ENCODE measurements around the gene CDCP1.
A peak's percentile ranks its signal among the peaks of the same experiment; 100 is the strongest.

CDCP1 gene

DNA sequence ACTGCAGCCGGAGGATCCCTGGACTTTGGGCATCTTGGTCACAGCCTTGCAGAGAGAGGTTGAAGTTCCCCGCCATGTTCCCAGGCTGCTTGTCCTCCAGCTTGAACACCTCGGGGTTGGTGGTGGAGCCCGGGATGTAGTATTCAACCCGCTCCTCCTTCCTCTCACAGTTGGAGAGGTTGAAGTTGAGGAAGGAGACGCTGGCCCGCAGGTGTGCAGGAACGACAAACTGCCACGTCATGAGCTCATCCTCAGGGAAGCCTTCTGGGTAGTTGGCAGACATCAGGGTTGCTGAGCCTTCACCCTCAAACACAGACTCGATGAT lies 35.7 kb downstream of the CDCP1 start:
- no peak for DNase-seq (ENCODE audit: low read depth)

DNA sequence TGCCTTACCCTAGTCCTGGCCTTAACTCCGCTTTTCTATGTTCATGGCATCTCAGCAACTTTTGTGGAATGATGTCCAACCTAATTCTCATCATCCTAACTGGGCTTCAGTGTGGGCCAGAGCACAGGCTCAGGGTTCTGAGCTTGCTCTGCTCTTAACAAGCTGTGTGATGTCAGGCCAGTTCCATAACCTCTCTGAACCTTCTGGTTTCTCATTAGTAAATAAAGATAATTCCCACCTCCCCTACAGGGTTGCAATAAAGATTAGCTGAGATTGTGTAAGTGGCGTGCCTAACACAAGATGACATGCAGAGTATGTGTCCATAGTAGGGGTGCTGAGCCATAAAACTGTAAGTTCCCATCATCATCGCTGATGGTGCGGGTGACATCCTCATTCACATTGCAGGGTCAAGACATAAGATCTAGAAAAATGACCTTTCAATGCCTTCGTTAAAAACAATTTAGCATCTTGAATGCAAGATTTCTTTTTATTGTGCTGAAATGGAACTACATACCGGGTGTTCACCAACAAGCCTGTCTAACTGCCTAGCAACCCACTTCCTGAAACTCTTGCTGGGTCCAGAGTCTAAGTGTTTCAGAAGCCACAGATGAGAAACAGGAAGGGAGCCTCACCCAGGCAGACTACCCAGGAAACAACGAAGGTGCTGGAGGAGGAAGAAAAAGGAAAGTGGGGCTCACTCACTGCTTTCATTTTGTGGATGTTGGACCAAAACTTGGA lies 36.2 kb downstream of the CDCP1 start:
- DNase-seq (ENCODE audit: low read depth), result no peak

DNA sequence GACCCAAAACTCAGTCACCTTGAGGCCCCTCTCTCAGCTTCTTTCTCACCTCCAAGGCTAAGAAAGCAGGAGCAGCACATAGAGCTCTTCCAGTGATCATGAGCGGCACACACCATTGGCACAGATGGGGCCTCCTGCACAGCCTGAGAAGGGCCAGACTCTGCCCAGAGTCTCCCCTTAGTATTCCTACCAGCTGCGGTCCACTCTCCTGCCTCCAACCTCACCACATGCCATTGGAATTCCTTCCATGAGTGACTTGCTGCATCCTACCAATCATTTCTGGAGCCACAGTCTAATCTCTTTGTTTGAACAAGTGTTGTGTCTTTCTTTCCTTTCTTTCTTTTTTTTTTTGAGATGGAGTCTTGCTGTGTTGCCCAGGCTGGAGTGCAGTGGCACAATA lies 39.3 kb downstream of the CDCP1 start:
- DNase-seq (ENCODE audit: low read depth), result no peak

DNA sequence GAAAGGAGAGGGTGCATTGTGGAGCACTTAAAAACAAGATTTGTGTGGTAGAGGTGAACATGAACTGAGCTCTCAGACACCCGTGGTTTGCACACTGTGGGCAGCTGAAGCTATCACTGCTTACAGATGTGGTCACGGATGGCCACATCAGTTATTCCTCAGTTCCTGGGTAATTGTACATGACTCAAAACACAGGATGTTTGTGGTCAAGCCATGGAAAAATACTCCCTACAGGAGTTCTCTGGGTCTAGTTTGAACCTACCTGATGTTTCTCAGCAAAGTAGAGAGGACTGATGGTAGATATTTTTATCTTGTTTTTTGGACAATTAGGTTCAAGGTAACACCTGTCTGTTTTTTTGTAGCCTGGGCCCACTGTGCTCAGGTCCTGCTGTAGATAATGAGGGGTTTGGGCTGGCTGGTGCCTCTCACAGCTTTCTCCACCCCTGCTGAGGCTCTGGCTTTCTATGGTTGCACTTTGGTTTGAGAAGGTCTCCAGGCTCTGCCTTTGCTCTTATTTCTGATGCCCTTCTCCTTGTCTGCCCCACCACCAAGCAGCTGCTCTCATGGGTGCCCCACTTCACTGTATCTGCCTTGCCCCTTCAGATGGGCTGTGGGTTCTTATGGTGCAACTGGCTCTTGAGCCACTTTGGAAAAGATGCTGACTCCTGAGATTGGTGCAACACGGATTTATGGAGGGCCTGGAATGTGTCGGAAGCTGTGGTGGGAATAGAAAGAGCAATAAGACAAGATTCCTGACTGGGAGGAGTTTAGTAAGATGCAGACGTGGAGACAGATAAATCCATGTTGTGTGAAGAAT lies 40.1 kb downstream of the CDCP1 start:
- DNase-seq (ENCODE audit: low read depth), result peak; percentile 25

DNA sequence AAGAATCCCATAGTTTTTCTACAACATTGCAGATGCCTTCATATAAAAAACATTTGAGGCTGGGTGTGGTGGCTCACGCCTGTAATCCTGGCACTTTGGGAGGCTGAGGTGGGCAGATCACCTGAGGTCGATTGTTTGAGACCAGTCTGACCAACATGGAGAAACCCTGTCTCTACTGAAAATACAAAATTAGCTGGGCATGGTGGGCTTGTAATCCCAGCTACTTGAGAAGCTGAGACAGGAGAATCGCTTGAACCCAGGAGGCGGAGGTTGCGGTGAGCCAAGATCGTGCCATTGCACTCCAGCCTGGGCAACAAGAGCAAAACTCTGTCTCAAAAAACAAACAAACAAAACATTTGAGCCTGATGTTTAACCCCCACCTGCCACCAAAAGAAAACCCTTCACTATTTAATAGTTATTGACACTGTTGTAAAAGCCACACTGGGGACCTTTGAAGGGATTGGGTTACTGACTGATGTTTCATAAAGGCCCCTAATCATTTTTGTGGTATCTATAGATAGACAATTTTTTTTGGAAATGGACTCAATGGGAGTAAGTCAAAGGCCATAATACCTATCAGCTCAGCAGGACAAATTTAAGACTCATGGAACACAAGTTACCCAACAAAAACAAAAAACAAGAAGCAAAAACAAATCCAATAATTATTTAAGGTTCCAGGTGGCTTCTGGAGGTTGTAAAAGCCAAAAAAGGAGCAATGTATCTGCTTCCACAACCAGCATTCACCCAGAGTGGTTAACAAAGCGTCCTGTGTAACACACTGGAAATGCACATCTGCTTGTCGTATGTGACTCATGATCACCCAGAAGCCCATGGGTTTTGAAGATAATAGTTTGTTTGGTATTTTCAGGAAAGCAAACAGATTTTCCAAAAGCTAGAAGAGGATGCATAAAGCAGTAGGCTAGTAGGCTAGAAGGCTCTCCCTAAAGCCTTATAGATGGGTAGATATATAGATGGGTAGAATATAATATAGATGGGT lies 41.2 kb downstream of the CDCP1 start:
- no peak for DNase-seq (ENCODE audit: low read depth)

DNA sequence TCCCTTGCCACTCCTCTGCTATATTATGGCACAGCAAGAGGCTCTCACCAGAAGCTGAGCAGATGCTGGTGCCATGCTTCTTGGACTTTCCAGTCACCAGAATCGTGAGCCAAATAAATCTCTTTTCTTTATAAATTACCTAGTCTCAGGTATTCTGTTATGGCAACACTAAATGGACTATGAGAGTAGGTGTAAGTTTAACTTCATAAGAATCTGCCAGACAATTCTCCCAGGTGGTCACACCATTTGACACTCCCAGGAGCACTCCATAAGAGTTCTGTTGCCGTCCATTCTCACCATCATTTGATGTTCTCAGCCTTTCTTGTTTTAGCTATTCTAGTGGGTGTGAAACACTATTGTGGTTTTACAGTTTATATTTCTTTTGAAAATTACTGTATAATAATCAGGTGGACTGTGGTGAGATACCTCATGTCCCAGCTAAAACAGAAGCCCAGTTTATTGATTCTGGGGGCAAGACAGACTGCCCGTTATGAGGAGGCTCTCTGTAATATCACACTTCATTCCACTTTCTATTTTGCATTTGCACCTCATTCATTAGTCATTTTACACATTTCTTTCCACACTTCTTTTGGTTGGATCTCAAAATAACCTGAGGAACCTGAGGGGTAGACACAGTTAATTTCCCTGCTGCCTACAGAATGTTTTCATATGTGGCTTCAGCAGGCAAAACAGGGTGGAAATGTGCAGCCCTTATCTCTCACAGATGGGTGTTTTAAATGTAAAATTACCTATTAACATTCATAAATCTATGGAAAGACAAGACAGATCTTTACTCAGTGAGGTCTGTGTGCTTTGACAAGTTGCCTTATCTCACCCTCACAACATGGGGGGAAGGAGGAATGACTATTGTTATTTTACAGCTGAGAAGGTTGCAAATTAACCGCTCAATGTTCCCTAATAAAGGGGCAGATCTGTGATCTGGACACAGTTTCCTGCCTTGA lies 42.1 kb downstream of the CDCP1 start:
- no peak for DNase-seq (ENCODE audit: low read depth)

DNA sequence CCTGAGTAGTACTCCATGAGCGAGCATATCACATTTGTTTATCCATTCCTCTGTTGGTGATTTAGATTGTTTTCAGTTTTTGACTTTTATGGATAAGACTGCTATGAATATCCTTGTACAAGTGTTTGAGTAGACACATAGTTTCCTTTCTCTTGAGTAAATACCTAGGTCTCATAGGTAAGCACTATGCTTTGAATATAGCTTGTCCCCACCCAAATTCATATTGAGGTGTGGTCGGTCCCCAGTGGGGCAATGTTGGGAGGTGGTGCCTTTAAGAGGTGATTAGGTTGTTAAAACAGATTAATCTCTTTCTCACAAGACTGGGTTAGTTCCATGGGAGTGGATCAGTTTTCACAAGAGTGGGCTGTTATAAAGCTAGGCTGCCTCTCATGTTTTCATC lies 42.8 kb downstream of the CDCP1 start:
- no peak for DNase-seq (ENCODE audit: low read depth)

DNA sequence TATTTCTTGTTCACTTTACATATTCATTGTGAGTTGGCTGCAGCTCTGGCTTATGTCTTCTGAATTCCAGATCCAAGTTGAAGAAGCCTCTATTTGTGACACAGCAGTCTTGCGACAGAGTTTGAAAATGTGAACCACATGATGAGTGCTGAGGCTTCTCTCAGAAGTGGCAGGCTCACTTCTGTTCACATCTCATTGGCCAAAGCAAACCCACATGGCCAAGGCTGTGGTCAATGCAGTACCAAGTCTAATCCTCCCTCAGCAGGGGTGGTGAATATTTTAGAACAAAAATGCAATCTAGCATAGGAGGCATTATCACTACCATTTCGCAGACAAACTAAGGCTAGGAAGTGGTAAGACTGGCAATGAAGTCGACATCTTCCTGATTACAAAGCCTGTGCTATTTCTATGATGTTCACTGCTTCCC lies 45.2 kb downstream of the CDCP1 start:
- DNase-seq (ENCODE audit: low read depth), result no peak

DNA sequence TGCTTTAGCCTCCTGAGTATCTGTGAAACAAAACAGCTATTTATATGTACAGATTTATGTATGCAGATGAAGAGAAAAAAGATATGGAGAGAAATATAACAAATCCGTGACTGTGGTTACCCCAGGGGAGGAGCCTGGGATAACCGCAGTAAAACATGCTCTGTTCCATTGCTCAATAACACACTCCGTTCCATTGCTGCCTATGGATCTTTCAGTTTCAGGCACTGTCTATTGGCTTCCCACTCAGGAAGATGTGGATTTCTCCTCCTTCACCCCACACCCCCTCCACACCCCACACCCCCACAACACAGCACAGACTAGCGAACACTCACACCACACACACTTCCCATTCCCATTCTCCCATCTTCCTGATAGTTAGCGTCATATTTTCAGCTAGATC lies 47.9 kb downstream of the CDCP1 start:
- no peak for DNase-seq (ENCODE audit: low read depth)

DNA sequence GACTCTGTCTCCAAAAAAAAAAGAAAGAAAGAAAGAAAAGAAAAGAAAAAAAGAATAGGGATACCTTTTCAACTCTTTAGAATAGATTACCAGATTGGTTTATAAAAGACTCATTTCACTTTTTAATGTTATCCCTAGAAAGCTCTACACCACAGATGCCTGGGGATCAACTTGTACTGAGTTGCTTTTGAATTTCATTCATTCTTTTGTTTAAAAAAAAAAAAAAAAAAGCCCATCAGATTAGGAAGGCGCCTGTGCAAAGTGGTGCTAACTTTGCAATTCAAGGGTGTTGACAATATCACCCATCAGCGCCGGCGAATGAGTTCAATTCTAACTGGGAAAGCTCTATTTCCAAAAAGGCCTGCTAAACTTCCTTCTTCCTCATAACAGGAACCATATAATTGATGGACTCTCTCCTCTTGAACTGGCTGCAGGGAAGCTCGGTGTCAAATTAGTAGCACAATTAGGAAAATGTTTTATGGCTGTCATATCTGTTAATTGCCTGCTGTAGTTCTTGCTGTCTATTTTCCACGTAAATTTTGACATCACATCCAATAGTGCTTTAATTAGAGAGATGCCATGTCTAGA lies 48.8 kb downstream of the CDCP1 start:
- DNase-seq (ENCODE audit: low read depth), result no peak

DNA sequence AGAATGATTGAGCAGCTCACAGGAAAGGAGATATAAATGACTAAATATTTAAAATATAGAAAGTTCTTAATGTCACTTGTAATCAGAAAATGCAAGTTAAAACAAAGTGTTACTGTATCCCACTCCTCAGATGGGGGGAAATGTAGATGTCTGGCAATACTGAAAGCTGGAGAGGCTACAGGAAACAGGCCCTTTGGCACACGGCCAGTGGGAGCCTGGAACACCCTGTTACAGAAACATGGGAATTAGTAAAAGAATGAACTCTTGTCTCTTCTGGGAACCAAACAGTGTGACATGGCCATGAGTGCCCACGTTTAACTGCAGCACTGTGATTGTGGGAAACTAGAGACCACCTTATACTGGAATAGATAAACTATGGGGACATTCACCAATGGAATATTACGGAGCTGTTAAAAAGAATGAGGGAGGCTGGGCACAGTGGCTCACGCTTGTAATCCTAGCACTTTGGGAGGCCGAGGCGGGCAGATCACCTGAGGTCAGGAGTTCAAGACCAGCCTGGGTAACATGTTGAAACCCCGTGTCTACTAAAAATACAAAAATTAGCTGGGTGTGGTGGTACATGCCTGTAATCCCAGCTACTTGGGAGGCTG lies 50.2 kb downstream of the CDCP1 start:
- DNase-seq (ENCODE audit: low read depth), result no peak

DNA sequence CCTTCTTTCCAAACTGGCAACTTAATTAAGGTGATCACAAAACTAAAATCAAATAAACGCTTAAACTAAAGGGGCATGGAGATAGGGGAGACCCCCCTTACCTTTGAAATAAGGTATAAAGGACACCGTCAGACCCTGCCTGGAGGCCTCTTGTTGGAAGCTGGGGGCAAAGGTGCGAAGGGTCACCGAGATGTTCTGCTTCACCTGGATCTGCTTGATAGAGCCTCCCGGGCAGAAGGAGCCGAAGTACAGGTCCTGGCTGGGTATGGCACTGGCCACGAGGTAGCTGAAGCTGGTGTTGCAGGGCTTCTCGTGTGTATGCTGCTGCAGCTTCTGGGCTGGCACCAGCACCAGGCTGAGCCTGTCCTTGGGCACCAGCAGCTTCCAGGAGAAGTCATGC lies 53.0 kb downstream of the CDCP1 start:
- no peak for DNase-seq (ENCODE audit: low read depth)

DNA sequence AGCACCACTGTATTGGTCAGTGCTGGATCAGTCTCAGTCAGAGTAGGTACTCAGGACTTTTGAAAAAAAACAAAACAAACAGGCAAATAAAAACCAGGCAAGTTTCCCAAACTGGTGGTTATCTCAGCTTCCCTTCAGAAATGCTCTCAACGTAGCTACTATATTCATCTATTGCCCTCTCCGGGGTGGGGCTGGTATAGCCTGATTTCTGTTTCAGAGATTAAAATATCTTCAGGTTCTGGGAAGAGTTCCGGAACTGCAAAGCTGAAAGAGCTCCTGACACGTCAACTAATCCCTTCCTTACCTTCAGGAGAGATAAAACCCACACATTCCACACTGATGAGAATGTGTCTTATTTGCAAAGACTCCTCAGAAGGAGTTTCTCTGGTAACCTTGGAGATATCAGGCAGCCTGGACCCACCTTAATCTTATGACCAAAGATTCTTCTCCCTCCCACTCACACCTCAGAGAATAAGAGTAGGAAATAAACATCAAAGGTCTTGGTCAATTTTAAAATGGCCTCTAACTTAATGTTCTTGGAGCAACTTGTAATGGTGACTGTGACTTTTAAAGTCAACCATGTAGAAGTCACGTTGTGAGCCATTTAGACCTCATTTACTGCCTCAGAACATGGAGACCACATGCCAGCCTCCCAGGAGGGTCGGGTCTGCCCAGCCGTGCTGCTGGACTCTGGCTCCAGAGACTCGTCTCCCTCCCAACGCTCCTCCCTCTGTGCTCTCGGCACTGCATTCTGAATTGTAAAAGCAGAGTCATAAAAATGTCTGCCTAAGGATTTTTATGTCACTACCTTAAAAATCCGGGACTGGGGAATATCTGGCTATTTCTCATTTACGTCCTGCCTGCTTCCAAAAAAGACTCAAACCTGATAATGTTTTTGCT lies 53.8 kb downstream of the CDCP1 start:
- DNase-seq (ENCODE audit: low read depth), result no peak

DNA sequence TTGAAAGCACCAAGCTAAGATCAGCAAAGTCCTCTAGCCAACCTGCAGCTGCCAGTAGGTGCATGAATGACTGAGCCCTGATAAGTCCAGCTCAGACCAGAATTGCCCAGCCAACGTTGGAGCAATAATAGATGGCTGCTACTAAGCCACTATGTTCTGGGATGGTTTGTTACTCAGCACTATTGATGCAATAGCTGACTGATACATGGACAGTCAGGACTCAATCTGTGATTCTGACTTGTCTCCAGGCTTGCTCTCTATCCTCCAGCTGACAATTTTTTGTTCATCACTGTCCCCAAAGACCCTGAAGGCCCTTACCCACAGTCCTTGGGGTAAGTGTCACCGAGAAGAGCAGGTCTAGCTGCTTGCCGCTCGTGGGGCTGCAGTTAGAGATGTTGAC lies 55.3 kb downstream of the CDCP1 start:
- no peak for DNase-seq (ENCODE audit: low read depth)

DNA sequence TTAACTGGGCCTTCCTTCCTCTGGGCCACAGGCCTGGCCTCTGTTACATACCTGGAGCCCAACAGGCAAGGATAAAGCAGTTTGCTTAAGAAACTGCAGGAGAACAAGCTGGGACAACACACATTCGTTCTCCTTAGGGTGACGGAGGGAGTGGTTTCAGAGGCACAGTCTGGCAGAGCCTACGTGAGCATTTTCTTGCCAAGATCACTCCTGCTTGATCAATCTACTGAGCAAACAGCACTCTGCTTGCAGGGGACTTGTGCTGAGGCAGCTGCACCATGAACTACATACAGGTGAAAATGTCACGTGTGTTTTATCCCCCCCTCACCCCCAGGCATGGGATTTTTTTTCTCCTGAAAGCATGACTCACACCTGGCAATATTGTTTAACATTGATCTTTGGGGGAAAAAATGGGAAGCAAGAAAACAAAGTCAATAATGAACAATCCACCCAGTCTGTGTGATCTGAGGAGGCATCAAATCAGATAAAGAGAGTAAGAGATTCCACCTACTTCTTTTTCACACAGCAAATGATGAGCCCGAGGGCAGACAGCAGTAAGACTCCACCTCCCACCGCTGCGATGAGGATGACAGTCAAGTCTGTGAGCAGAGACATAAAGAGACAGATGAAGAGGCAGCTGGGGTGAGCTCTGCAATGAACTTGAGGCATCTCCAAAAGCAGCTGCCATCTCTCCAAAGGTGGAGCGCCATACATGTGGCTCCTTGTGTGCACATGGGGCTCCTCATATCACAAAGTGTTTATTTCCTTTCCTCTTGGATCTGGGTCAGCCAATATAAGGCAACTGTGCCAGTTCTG lies 57.4 kb downstream of the CDCP1 start:
- no peak for DNase-seq (ENCODE audit: low read depth)

DNA sequence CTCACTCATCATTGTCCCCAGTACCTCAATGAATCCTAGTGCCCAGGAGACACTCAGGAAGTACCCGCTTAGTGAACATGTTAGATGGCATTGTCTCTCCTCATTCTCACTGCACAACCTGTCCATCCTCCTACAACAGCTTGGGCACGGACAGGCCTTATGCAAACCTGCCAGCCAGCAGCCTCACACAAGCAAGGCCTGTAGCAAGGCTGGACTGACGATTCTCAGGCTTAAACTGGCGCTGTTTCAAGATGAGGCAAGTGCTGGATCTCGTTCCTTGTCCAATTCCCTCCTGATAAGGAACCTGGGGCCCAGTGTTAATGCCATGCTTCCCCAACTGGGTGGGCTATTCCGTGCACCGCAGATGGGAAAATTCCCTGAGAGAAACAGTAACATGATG lies 59.0 kb downstream of the CDCP1 start:
- no peak for DNase-seq (ENCODE audit: low read depth)

DNA sequence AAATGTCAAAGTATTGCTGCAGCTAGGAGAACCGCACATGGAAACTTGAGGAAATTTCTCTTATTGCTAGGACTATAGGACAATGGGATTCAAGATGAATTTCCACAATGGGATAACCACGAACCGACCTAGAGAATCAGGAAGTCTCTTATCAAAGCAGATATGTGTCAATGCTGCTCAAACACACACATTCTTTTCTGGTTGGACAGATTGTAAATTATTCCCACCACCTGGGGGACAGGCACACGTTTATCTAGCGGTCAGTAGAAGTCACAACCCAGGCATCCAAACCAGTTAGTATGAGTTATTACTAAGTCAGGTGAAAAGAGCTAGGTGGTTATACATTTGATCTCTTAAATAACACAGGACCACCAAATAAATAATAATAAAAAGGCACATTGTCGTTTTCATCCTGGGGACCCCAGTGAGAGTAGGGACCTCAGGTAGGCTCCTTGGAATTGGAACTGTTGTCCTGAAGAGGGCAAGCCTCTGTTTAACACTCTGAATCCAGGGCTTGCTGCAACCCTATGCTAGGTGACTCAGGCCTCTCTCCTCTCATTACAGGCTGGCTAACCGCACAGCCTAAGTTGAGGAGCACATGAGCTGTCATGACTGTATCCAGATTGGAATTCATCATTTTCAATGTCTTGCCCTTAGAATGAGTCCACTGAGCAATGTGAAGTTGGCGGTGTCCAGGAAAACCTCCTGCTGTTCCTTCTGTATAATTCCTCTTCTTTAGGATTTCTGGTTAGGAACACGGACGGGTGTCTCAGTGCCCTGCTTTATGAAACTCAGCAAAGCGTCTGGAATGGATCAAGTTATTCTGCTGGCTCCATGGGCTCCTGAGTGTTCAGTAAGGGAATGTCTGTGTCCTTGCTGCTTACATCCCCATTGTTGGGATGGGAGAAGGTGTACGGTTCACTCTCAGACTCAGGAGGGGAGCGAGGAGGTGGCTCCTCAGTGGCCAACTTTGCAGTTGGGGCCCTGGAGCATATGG lies 61.1 kb downstream of the CDCP1 start:
- no peak for DNase-seq (ENCODE audit: low read depth)
